Right renal pelvis (tissue), 4 donors: ENCODE measurements around the gene CXCL3. TPM values are rescaled to one million over a fixed set of nuclear protein-coding genes. Genes with fewer than 3 reads are reported as not detected.

Source experiments
- DNase-seq, 4 donors: peaks; one replicate each; pipeline ENCODE4 v3.0.0-alpha.2; 2013; ENCODE audit warnings: low read depth in 4 of 4, low spot score in 3 of 4, missing footprints in 1 of 4
- polyA plus RNA-seq, 4 donors: library from polyadenylated mRNA; unstranded; fragments of 120-200 nt; gene quantifications; one replicate each; pipeline ENCODE4 v1.2.1, GENCODE V29; 2013; ENCODE audit not compliant: insufficient read length in 4 of 4

The CXCL3 gene
- polyA plus RNA-seq, 4 donors: 0.09 to 0.36 (median 0.31) TPM

DNA sequence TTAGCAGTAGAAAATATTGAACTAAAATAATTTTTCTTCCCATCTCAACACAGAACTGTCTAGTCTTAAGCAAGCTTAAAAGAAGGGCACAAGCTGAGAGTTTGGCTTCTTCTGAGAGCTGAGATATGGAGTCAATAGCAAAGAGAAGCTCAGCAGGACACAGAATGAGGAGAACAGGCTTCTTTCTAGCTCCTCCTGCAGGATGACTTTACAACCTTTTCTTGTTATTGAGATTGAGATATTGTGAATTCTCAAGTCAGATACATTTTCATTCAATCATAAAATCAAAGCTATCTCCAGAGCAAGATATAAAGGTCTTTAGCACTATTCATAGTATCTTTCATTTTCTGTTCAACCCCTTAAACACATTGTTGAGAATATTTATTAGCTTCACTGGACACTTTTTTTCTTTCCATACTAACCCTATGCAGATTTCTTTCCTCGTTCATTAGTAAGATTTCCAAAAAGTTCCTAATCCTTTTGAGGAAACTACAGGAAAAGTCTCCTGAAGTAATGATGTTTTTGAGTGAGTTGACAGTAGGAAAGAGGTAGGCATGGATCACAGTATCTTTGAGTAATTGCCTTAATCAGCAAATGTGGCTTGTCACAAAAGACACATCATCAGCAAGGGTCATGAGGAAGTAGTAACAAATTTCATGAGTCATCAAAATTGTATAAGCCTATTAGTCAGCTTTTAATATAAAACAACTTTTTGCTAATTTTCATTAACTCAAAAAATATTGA, 17.8 kb upstream of the CXCL3 start:
- no peak for DNase-seq

DNA sequence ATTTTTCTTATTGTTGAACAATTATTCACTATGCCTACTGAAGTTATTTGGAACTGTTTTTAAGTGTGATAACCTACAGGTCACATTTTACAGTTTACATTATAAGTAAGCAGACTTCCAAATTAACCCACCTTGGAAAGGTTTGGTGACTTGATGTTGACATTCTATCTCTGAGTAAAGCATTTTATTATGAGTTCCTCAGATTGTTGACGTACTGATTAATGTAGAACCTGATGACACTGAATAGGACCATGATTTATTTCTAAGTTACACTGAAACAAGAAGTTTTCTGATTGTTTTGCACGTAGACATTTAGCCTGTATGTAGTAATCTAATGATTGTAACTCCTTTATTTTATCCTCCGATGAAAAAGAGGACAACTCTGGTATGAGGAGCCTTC, 17.0 kb upstream of the CXCL3 start:
- DNase-seq: no peak

- no peak for DNase-seq
Measured at GRCh38 chr4:74055096-74055495, 16.6 kb upstream of the CXCL3 start.

GRCh38 chr4:74054483-74055047, 16.1 kb upstream of the CXCL3 start:
- DNase-seq: no peak

- no peak for DNase-seq
Measured at GRCh38 chr4:74047152-74047551, 8.7 kb upstream of the CXCL3 start.

- no peak for DNase-seq
Measured at GRCh38 chr4:74045772-74046171, 7.3 kb upstream of the CXCL3 start.

DNA sequence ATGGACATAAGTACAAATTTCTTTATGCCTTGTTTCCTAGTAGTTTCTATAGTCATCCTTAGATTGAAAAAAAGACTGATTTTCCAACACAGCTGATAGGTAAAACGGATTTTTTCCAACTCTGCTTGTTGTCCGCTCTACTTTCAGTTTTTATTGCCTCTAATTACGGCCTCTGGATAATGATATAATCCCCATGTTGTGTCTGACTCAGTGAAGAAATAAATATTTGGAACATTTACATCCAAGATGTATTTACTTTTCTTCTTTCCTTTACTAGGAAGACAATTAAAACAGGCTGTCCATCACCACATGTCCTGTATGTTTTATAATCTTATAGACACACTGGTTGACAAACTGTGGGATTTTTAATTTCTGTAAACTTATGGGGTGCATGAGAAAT, 6.8 kb upstream of the CXCL3 start:
- DNase-seq: no peak

- no peak for DNase-seq
Measured at GRCh38 chr4:74044677-74045076, 6.2 kb upstream of the CXCL3 start.

DNA sequence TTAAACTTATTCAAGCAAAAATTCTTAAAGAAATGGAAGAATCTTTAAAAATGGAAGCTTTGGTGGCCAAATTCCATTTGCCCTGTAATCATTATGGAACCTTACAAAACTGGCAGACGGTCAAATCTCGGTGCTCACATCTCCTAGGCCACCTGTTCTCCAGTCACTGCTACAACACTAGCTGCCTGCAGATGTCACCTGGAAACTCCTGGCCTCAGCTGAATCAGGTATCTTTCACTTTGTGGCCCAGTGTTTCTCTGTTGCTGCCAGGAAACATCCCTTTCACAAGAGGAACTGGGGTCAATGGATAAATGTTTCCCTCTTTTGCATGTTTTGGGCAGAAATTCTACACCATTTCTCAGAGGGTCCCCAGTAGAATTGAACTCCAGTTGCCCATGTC, 4.2 kb upstream of the CXCL3 start:
- no peak for DNase-seq

DNA sequence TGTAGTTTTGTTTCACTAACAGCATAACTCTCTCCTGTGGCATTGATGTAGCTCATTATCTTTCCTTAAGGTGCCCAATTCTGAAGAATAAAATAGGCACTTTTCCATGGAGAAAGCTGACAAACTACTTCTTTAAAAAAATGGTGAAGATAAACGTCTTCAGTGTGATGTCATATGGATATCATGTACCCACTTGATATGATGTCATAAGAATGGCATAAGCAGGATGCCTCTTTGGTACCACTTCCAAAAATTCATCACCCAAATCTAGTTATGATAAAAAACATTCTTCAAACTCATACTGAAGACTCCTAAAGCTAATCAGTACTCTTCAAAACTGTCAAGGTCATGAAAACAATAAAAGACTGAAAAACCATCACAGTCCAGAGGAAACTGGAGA, 2.9 kb upstream of the CXCL3 start:
- no peak for DNase-seq

DNA sequence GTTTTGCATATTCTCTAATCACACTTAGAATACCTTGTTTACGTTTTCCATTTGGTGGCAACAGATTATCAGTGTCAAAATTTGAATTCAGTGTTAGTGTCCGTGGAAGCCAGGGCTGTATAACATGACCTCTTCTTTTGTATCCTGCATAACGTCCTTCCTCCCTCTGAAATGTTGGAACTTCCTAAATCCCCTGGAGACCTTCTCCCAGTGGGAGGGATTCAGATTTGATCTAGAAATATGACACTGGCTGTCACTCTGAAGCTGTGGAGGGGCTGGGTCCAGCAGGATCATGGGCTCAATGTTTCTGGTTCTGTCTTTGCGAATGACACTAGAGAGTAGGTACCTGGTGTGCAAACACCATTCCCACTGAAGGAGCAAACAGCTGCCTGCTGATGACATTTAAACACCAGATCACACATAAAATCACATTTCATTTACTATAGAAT, 850 bp upstream of the CXCL3 start:
- DNase-seq: no peak

DNA sequence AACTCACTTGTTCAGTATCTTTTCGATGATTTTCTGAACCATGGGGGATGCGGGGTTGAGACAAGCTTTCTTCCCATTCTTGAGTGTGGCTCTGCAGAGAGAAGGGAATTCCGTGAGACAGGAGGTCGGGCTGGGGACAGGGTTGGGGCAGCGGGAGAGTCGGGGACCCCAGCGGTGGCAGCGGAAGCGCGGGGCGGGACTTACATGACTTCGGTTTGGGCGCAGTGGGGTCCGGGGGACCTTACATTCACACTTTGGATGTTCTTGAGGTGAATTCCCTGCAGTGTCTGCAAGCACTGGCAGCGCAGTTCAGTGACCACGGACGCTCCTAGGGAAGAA, 434 bp downstream of the CXCL3 start:
- no peak for DNase-seq

DNA sequence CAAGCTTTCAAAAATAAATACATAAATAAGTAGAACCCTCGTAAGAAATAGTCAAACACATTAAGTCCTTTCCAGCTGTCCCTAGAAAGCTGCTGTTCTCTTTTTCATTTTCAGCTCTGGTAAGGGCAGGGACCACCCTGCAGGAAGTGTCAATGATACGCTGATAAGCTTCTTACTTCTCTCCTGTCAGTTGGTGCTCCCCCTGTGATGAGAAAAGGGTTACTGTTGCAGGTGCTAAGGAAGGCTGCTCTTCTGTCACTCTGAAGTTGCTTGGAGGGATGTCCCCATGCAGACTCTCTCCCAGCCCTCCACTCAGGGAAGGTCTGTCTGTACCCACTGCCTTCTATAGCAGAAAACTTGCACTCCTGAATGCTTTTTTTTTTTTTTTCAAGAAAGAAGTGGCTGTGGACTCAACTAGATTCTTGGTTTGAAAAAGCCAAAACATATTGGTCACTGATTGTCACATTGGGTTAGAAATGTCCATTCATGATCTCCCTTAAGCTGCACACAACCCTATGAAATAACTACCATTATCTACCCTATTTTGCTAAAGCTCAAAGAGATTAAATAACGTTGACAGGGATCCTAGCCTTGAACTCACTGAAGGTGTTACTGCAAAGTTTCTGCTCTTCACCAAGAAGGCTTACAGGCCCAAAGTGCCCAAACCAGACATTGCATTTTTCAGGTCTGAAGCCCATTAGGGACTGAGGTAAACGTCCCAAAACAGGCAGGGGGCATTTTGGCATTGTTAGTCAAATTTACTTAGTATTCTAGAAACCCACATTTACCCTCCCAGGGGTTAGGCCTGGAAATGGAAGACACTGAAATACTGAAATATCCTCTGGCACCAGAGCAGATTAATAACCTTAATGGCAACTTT, 1.2 kb downstream of the CXCL3 start:
- DNase-seq: no peak

- no peak for DNase-seq
Measured at GRCh38 chr4:74033739-74034138, 4.8 kb downstream of the CXCL3 start.

GRCh38 chr4:74032064-74032463, 6.4 kb downstream of the CXCL3 start:
- no peak for DNase-seq

- DNase-seq: no peak
Measured at GRCh38 chr4:74031576-74031975, 6.9 kb downstream of the CXCL3 start.

GRCh38 chr4:74030285-74030684, 8.2 kb downstream of the CXCL3 start:
- DNase-seq: no peak

- no peak for DNase-seq
Measured at GRCh38 chr4:74028504-74028903, 10.0 kb downstream of the CXCL3 start.

DNA sequence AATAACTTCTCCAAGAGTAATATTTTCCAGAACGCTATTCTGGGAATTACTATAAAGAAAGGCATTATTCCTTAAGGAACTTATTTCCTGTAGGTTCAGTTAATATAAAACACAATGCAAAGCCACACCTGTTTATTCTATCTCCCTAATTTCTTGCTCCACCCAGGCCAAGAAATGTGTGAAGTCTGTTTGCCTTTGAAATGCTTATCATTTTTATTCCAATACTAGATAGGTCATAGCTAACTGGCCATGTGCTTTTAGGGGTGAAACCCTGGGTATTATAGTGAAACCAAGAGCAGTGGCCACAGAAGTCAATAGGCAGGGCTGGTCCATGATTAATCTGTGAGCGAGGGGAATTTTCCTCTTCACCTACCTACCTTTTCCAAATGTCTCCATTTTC, 14.8 kb downstream of the CXCL3 start:
- DNase-seq: no peak

- no peak for DNase-seq
Measured at GRCh38 chr4:74021601-74022000, 16.9 kb downstream of the CXCL3 start.

DNA sequence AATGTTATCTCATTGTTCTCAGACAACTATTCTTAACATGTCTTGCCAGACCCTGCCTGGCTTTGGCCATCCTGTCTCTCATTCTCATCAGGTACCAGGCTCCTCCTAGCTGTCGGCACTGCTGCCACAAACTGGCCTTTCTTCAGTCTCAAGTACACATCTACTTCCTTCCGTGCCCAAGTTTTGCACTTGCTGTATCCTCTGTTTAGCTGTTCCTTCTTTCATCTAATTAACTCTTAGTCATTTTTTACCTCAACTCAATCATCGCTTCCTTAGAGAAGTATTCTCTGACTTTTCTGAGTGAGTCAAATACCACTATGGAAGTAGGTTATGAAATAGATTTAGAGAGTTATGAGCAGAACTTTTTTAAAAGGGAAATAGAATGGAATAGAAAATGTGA, 19.7 kb downstream of the CXCL3 start:
- no peak for DNase-seq

DNA sequence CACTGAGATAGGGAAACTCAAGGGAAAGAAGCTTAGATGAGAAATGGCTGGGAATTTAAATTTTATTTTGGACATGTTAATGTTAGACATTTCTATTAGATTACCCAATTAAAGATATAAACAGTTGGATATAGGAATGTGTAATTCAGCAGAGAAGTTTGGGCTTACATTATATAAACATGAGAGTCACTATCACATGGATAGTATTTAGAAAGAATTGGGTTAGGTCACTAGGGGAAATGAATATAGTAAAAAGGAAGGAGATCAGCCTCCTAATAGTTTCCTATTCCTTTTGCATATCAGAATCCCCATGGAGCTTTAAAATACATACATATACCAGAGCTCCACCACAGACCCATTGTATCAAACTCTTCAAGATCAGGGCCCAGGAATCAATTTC, 20.4 kb downstream of the CXCL3 start:
- DNase-seq: no peak
